Caco-2 (cell line): Measurements from ENCODE around the gene CCDC200. TPM values are rescaled to one million over a fixed set of nuclear protein-coding genes. Genes with fewer than 3 reads are reported as not detected.

Experiments
- BruUV-seq: library from RNA; stranded (reverse); fragments of 400-500 nt; replicated peaks from 2 replicates; lab custom pipeline; 2021; lab: Mats Ljungman, UMichigan
- CTCF ChIA-PET: fragments of 300-600 bp; sonication (Branson Sonifier 250); formaldehyde crosslinking; loops from one replicate; lab custom pipeline; 2022; ENCODE audit warnings: antibody characterized with exemption; lab: Charles Lee
- POLR2A ChIA-PET: fragments of 300-600 bp; sonication (Branson Sonifier 250); formaldehyde crosslinking; loops from one replicate; lab custom pipeline; 2022; ENCODE audit warnings: antibody characterized with exemption; lab: Charles Lee
- DNase-seq, 2 experiments: peaks; one replicate each; pipeline versions ENCODE4 v3.0.0 to v3.0.0-alpha.2; 2020 to 2022
- H3K27me3 ChIP-seq: replicated peaks from 2 replicates; pipeline ENCODE4 v1.6.0; 2011; ENCODE audit warnings: low read length; ENCODE audit not compliant: control insufficient read depth, insufficient read depth
- H3K36me3 ChIP-seq: 2 replicates; pipeline ENCODE4 v1.5.1; 2011; ENCODE audit warnings: low read length; ENCODE audit not compliant: control insufficient read depth, insufficient read depth
- H3K4me1 ChIP-seq: fragments of 250-450 bp; sonication (Bioruptor Pico); 2 replicates; pipeline ENCODE4 v1.5.1; 2020; ENCODE audit warnings: mild to moderate bottlenecking
- H3K4me3 ChIP-seq: 2 replicates; pipeline ENCODE4 v1.5.1; 2011; ENCODE audit warnings: low read depth, mild to moderate bottlenecking, control low read depth, low read length
- H3K9me3 ChIP-seq: fragments of 250-450 bp; sonication (Bioruptor Pico); 2 replicates; pipeline ENCODE4 v1.5.1; 2020; ENCODE audit warnings: mild to moderate bottlenecking, moderate library complexity
- H3K27ac Mint-ChIP-seq: one replicate; pipeline ENCODE4 v1.8.0; 2022; ENCODE audit warnings: mixed read lengths; ENCODE audit not compliant: unreplicated experiment
- H3K27me3 Mint-ChIP-seq: one replicate; pipeline ENCODE4 v1.8.0; 2022; ENCODE audit warnings: mixed read lengths; ENCODE audit not compliant: insufficient read depth, unreplicated experiment
- H3K36me3 Mint-ChIP-seq: one replicate; pipeline ENCODE4 v1.8.0; 2022; ENCODE audit warnings: mild to moderate bottlenecking, mixed read lengths; ENCODE audit not compliant: insufficient read depth, unreplicated experiment
- H3K4me1 Mint-ChIP-seq: one replicate; pipeline ENCODE4 v1.8.0; 2022; ENCODE audit warnings: low read depth, mixed read lengths; ENCODE audit not compliant: unreplicated experiment
- H3K4me3 Mint-ChIP-seq: one replicate; pipeline ENCODE4 v1.8.0; 2022; ENCODE audit warnings: mild to moderate bottlenecking, moderate library complexity, mixed read lengths; ENCODE audit not compliant: unreplicated experiment
- H3K9me3 Mint-ChIP-seq: one replicate; pipeline ENCODE4 v1.8.0; 2022; ENCODE audit warnings: mixed read lengths; ENCODE audit not compliant: unreplicated experiment
- intact Hi-C: fragments of 100-400 bp; cut with micrococcal nuclease; formaldehyde crosslinking; loops from one replicate; pipeline ENCODE4 v1.10.0; 2022; ENCODE audit not compliant: unreplicated experiment
- total RNA-seq: library from RNA; stranded (reverse); gene quantifications from 2 replicates; pipeline ENCODE4 v1.2.3, GENCODE V29; 2022
- TF ChIP-seq, protein P1 (sequence below), 2 experiments: fragments of 200-600 bp in 1 of 2; IDR thresholded peaks; 1 replicate in 1 of 2; 2 replicates in 1 of 2; pipeline versions ENCODE4 v1.5.1 to v1.8.0; 2011 to 2022; ENCODE audit warnings: antibody characterized with exemption in 1 of 2, control low read depth in 1 of 2, inconsistent platforms in 1 of 2, low read depth in 1 of 2, low read length in 1 of 2, mild to moderate bottlenecking in 1 of 2, moderate library complexity in 1 of 2; ENCODE audit not compliant: insufficient read depth in 1 of 2, severe bottlenecking in 1 of 2, unreplicated experiment in 1 of 2

Gene CCDC200
- total RNA-seq, 1 experiment from 2014 or later, result not detected

DNA sequence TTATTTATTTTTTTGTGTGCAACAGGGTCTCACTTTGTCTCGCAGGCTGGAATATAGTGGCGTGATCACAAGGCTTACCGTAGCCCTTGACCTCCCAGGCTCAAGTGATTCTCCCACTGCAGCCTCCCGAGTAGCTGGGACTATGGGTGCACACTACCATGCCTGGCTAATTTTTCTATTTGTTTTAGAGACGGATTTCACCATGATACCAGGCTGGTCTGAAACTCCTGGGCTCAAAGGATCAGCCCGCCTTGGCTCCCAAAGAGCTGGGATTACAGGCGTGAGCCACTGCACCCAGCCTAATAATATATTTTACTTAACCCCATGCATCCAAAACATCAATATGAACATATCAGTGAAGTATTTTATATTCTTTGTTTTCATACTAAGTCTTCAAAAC lies 2.0 kb downstream of the CCDC200 start:
- H3K4me1 Mint-ChIP-seq, result no peaks in the 10 kb centered on the region
- H3K27me3 Mint-ChIP-seq, result no peaks in the 10 kb centered on the region
- H3K9me3 Mint-ChIP-seq, result no peaks in the 10 kb centered on the region
- TF ChIP-seq, protein P1, sequence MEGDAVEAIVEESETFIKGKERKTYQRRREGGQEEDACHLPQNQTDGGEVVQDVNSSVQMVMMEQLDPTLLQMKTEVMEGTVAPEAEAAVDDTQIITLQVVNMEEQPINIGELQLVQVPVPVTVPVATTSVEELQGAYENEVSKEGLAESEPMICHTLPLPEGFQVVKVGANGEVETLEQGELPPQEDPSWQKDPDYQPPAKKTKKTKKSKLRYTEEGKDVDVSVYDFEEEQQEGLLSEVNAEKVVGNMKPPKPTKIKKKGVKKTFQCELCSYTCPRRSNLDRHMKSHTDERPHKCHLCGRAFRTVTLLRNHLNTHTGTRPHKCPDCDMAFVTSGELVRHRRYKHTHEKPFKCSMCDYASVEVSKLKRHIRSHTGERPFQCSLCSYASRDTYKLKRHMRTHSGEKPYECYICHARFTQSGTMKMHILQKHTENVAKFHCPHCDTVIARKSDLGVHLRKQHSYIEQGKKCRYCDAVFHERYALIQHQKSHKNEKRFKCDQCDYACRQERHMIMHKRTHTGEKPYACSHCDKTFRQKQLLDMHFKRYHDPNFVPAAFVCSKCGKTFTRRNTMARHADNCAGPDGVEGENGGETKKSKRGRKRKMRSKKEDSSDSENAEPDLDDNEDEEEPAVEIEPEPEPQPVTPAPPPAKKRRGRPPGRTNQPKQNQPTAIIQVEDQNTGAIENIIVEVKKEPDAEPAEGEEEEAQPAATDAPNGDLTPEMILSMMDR (IDR thresholded peaks at IDR 0.05; ENCODE audit: insufficient read depth in 1 of 2, low read depth in 1 of 2, low read length in 1 of 2, severe bottlenecking in 1 of 2, unreplicated experiment in 1 of 2), result no peak
- ChIA-PET CTCF (no interaction called here), POLR2A (no interaction called here)
- no peaks in the 10 kb centered on the region for H3K36me3 Mint-ChIP-seq
- Histone ChIP-seq H3K36me3 (no peaks in the 10 kb centered on the region), H3K4me3 (no peak overlapping the region), H3K9me3 (no peaks in the 10 kb centered on the region), H3K4me1 (no peaks in the 10 kb centered on the region), H3K27me3 (no peaks in the 10 kb centered on the region)
- no peak overlapping the region for H3K27ac Mint-ChIP-seq
- no TSS peak for BruUV-seq
- intact Hi-C loops, result no loop called here
- peak; percentile 0 to 14 for DNase-seq
- H3K4me3 Mint-ChIP-seq, result no peak overlapping the region

DNA sequence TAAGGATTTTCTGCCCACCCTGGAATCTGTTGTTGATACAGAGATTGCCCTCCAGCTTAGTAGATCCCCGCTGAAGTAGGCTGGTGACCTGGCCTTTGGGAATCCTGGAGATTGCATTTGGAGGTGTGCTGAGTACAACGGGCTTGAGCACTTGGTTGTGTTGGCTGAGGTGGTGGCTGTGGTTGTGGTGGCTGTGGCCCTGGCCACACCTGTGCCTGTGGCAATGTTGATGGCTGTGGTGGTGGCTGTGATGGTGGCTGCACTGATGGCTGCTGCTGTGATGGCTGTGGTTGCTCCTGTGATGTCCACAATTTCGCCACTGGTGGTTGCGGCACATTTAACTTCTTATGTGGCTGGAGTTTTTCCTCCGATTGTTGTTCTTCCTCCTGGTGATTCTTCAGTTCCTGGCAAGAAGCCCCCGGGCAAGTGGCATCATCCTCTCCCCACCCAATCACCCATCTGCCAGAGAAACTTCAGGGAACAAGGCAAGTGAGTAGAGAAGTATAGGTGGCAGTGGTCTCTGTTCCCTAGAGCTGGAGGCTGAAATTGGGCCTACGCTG lies 4.2 kb downstream of the CCDC200 start:
- Mint-ChIP-seq H3K4me1 (no peaks in the 10 kb centered on the region), H3K27me3 (no peaks in the 10 kb centered on the region), H3K9me3 (no peaks in the 10 kb centered on the region), H3K36me3 (no peaks in the 10 kb centered on the region), H3K4me3 (no peak overlapping the region), H3K27ac (no peak overlapping the region)
- Histone ChIP-seq H3K4me3 (no peak overlapping the region), H3K27me3 (no peaks in the 10 kb centered on the region), H3K4me1 (no peaks in the 10 kb centered on the region), H3K36me3 (no peaks in the 10 kb centered on the region), H3K9me3 (no peaks in the 10 kb centered on the region)
- POLR2A ChIA-PET, result no interaction called here
- BruUV-seq, result no TSS peak
- TF ChIP-seq, protein P1 (IDR thresholded peaks at IDR 0.05; ENCODE audit: insufficient read depth in 1 of 2, low read depth in 1 of 2, low read length in 1 of 2, severe bottlenecking in 1 of 2, unreplicated experiment in 1 of 2), result no peak
- intact Hi-C loops, result no loop called here
- DNase-seq, result peak in 1 of 2 experiments; percentile 12
- CTCF ChIA-PET, result no interaction called here

DNA sequence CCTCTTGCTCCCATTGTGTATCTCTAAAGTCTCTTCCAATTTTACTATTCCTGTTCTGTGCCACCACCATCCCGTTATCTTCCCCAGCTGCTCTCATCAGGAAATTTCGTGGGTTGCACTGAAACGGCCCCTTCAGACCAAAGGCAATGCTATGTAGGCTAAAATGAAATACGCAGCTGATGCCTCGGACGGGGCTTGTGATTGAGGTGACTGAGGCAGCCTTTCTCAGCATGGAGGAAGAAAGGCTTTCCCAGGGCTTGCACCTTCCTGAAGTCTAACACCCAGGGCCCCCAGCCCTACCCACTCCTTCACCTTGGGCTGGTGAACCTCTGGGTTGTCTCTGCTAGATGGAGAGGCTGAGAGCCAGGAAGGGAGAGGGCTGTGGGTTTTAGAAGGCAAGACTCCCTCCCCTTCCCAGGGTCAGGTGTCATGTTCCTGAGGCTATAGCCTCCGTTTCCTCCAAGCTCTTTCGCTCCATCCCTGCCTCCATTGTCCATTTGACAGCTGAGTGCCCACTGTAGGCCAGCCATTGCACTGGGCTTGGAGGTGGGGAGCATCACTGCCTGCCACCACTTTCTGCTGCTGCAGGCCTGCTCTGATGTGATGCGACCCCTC lies 7.8 kb downstream of the CCDC200 start:
- ChIA-PET POLR2A (no interaction called here), CTCF (no interaction called here)
- TF ChIP-seq, protein P1 (IDR thresholded peaks at IDR 0.05; ENCODE audit: insufficient read depth in 1 of 2, low read depth in 1 of 2, low read length in 1 of 2, severe bottlenecking in 1 of 2, unreplicated experiment in 1 of 2), result no peak
- no peaks in the 10 kb centered on the region for H3K4me1 Mint-ChIP-seq
- Histone ChIP-seq H3K36me3 (peaks cover 1% of the 10 kb centered on the region), H3K27me3 (no peaks in the 10 kb centered on the region), H3K4me1 (peaks cover 18% of the 10 kb centered on the region), H3K9me3 (no peaks in the 10 kb centered on the region), H3K4me3 (no peak overlapping the region)
- intact Hi-C loops, result no loop called here
- no peaks in the 10 kb centered on the region for H3K9me3 Mint-ChIP-seq
- H3K27ac Mint-ChIP-seq, result no peak overlapping the region
- H3K27me3 Mint-ChIP-seq, result no peaks in the 10 kb centered on the region
- BruUV-seq, result no TSS peak
- H3K36me3 Mint-ChIP-seq, result no peaks in the 10 kb centered on the region
- H3K4me3 Mint-ChIP-seq, result no peak overlapping the region
- DNase-seq, result peak in 1 of 2 experiments; percentile 15
